HL-60 (cell line): ENCODE data around the gene GBX1.

Experiments
- GABPA ChIP-seq: IDR thresholded peaks from 2 replicates; pipeline ENCODE4 v1.6.1; 2012; ENCODE audit warnings: low read depth
- SPI1 ChIP-seq: IDR thresholded peaks from 2 replicates; pipeline ENCODE4 v1.6.1; 2012; ENCODE audit warnings: low read depth, mild to moderate bottlenecking, borderline replicate concordance
- TF ChIP-seq, protein P1 (sequence below): IDR thresholded peaks from one replicate; pipeline ENCODE4 v1.5.1; 2011; ENCODE audit warnings: low read length, control low read depth, inconsistent platforms; ENCODE audit not compliant: insufficient read depth
- TF ChIP-seq, protein P2 (sequence below): IDR thresholded peaks from 2 replicates; pipeline ENCODE4 v1.6.1; 2012; ENCODE audit warnings: low read depth; ENCODE audit not compliant: insufficient replicate concordance

DNA sequence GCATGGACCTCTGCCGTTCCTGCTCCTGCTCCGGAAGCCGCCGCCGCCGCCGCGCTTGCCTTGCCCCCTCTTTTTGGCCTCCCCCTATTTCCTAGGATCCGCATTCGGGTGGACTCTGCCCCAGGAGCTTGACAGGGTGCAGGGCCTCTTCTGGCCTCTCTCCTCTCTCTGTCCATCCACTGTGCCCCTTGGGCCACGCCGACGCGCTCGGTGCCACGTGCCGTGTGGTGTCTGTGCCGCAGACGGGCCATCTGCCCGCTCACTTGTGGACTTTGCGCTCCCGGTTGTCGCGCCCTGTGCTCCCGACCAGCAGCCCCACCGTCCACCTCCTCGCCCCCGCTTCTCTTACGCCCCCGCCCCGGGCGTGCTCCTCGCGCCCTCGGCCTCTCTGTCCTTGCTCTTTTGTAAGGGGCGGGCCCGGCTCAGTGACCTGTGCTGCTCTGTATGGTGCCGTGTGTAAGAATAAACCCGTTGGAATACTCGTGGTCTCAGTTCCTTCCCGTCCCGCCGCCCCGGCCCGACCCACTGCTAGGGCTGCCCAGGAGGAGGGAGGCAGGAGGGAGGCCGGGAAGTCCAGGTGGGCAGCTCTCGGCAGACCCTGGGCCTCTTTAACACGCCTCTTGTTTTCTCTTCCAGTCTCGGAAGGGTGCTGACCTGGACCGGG is 44.2 kb downstream of the GBX1 start:
- TF ChIP-seq SPI1 (no peak), GABPA (no peak)
- TF ChIP-seq, protein P1, sequence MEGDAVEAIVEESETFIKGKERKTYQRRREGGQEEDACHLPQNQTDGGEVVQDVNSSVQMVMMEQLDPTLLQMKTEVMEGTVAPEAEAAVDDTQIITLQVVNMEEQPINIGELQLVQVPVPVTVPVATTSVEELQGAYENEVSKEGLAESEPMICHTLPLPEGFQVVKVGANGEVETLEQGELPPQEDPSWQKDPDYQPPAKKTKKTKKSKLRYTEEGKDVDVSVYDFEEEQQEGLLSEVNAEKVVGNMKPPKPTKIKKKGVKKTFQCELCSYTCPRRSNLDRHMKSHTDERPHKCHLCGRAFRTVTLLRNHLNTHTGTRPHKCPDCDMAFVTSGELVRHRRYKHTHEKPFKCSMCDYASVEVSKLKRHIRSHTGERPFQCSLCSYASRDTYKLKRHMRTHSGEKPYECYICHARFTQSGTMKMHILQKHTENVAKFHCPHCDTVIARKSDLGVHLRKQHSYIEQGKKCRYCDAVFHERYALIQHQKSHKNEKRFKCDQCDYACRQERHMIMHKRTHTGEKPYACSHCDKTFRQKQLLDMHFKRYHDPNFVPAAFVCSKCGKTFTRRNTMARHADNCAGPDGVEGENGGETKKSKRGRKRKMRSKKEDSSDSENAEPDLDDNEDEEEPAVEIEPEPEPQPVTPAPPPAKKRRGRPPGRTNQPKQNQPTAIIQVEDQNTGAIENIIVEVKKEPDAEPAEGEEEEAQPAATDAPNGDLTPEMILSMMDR, result no peak
- TF ChIP-seq, protein P2, sequence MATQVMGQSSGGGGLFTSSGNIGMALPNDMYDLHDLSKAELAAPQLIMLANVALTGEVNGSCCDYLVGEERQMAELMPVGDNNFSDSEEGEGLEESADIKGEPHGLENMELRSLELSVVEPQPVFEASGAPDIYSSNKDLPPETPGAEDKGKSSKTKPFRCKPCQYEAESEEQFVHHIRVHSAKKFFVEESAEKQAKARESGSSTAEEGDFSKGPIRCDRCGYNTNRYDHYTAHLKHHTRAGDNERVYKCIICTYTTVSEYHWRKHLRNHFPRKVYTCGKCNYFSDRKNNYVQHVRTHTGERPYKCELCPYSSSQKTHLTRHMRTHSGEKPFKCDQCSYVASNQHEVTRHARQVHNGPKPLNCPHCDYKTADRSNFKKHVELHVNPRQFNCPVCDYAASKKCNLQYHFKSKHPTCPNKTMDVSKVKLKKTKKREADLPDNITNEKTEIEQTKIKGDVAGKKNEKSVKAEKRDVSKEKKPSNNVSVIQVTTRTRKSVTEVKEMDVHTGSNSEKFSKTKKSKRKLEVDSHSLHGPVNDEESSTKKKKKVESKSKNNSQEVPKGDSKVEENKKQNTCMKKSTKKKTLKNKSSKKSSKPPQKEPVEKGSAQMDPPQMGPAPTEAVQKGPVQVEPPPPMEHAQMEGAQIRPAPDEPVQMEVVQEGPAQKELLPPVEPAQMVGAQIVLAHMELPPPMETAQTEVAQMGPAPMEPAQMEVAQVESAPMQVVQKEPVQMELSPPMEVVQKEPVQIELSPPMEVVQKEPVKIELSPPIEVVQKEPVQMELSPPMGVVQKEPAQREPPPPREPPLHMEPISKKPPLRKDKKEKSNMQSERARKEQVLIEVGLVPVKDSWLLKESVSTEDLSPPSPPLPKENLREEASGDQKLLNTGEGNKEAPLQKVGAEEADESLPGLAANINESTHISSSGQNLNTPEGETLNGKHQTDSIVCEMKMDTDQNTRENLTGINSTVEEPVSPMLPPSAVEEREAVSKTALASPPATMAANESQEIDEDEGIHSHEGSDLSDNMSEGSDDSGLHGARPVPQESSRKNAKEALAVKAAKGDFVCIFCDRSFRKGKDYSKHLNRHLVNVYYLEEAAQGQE, result no peak
